ES-I3 (cell line): Measurements from ENCODE around the gene AMPD3.

Source experiments
- H3K36me3 ChIP-seq: 2 replicates; pipeline ENCODE4 v1.6.1; 2013; ENCODE audit warnings: mild to moderate bottlenecking, low read length, control low read depth, moderate library complexity; ENCODE audit not compliant: insufficient read depth
- H3K4me1 ChIP-seq: 2 replicates; pipeline ENCODE4 v1.6.1; 2013; ENCODE audit warnings: mild to moderate bottlenecking, control low read depth, low read length; ENCODE audit not compliant: insufficient read depth
- H3K9ac ChIP-seq: 2 replicates; pipeline ENCODE4 v1.6.1; 2013; ENCODE audit warnings: low read depth, mild to moderate bottlenecking, low read length, moderate library complexity
- H3K9me3 ChIP-seq: 2 replicates; pipeline ENCODE4 v1.6.1; 2013; ENCODE audit warnings: mild to moderate bottlenecking, low read length, moderate library complexity; ENCODE audit not compliant: control insufficient read depth, insufficient read depth

The AMPD3 gene

GRCh38 chr11:10550503-10551289 lies 95.6 kb downstream of the AMPD3 start:
- H3K9me3 ChIP-seq, result no peaks in the 10 kb centered on the region; the same call in 1 of the 2 replicates
- no peaks in the 10 kb centered on the region for H3K4me1 ChIP-seq
- H3K9ac ChIP-seq, result no peak overlapping the region
- no peaks in the 10 kb centered on the region for H3K36me3 ChIP-seq

- H3K9me3 ChIP-seq, result no peaks in the 10 kb centered on the region; the same call in 1 of the 2 replicates
- H3K36me3 ChIP-seq, result no peaks in the 10 kb centered on the region
- no peak overlapping the region for H3K9ac ChIP-seq
- peaks cover 3% of the 10 kb centered on the region; the same call in 1 of the 2 replicates for H3K4me1 ChIP-seq
These were observed 96.2 kb downstream of the AMPD3 start for GRCh38 chr11:10551290-10551592.

- no peaks in the 10 kb centered on the region for H3K36me3 ChIP-seq
- no peaks in the 10 kb centered on the region; the same call in 1 of the 2 replicates for H3K9me3 ChIP-seq
- H3K4me1 ChIP-seq, result peaks cover 5% of the 10 kb centered on the region; the same call in 1 of the 2 replicates
- no peak overlapping the region for H3K9ac ChIP-seq
These were observed 96.8 kb downstream of the AMPD3 start for GRCh38 chr11:10551845-10552352.

GRCh38 chr11:10556590-10556989 lies 101.5 kb downstream of the AMPD3 start:
- Histone ChIP-seq H3K36me3 (no peaks in the 10 kb centered on the region), H3K9me3 (no peaks in the 10 kb centered on the region), H3K4me1 (peaks cover 5% of the 10 kb centered on the region; the same call in 1 of the 2 replicates), H3K9ac (no peak overlapping the region)
